HepG2 (cell line): Measurements from ENCODE around the gene LMAN2L. TPM values are rescaled to one million over a fixed set of nuclear protein-coding genes. Genes with fewer than 3 reads are reported as not detected.

Experiments
- CREB3 ChIP-seq: sonication (generic); formaldehyde crosslinking; IDR thresholded peaks from 2 replicates; pipeline ENCODE4 v1.5.0; 2020; ENCODE audit warnings: missing genetic modification reagents
- DMTF1 ChIP-seq: sonication (generic); formaldehyde crosslinking; IDR thresholded peaks from 2 replicates; pipeline ENCODE4 v1.4.0; 2020; ENCODE audit warnings: mild to moderate bottlenecking, missing genetic modification reagents
- DZIP1 ChIP-seq: sonication (generic); formaldehyde crosslinking; IDR thresholded peaks from 2 replicates; pipeline ENCODE4 v1.5.0; 2020; ENCODE audit warnings: mild to moderate bottlenecking, missing genetic modification reagents
- HNRNPUL1 ChIP-seq: fragments of 200-400 bp; formaldehyde crosslinking; IDR thresholded peaks from 2 replicates; pipeline ENCODE4 v1.6.1; 2017; ENCODE audit warnings: low read depth, mild to moderate bottlenecking, low read length, moderate library complexity
- HOXA7 ChIP-seq: sonication (generic); formaldehyde crosslinking; IDR thresholded peaks from 2 replicates; pipeline ENCODE4 v1.8.1; 2022; ENCODE audit warnings: mild to moderate bottlenecking, missing genetic modification reagents, moderate library complexity
- PRDM10 ChIP-seq: sonication (generic); formaldehyde crosslinking; IDR thresholded peaks from 2 replicates; pipeline ENCODE4 v1.4.0; 2020; ENCODE audit warnings: low read depth, missing genetic modification reagents
- REL ChIP-seq: sonication (generic); formaldehyde crosslinking; conservative IDR thresholded peaks from 2 replicates; pipeline ENCODE4 v1.8.0; 2022; ENCODE audit warnings: mild to moderate bottlenecking, missing genetic modification reagents, moderate library complexity
- RFXAP ChIP-seq: sonication (generic); formaldehyde crosslinking; IDR thresholded peaks from 2 replicates; pipeline ENCODE4 v1.4.0; 2020; ENCODE audit warnings: missing genetic modification reagents, borderline replicate concordance
- SOX13 ChIP-seq, 3 experiments: fragments of 450-650 bp in 1 of 3; sonication (generic) in 1 of 3; formaldehyde crosslinking in 1 of 3; IDR thresholded peaks in 2 of 3; conservative IDR thresholded peaks in 1 of 3; 2 replicates each; pipeline versions ENCODE4 v1.5.0 to v1.6.1; 2016 to 2020; ENCODE audit warnings: antibody characterized with exemption in 1 of 3, mild to moderate bottlenecking in 1 of 3, missing compliant biosample characterization in 1 of 3, missing genetic modification reagents in 1 of 3, moderate library complexity in 1 of 3
- ZBTB25 ChIP-seq: IDR thresholded peaks from 2 replicates; pipeline ENCODE4 v1.6.1; 2018; ENCODE audit warnings: missing genetic modification reagents
- ZNF225 ChIP-seq: sonication (generic); formaldehyde crosslinking; IDR thresholded peaks from 2 replicates; pipeline ENCODE4 v1.4.0; 2020; ENCODE audit warnings: mild to moderate bottlenecking, missing genetic modification reagents
- ZNF232 ChIP-seq: sonication (generic); formaldehyde crosslinking; IDR thresholded peaks from 2 replicates; pipeline ENCODE4 v1.4.0; 2020; ENCODE audit warnings: missing genetic modification reagents, borderline replicate concordance
- ZNF414 ChIP-seq: sonication (generic); formaldehyde crosslinking; IDR thresholded peaks from 2 replicates; pipeline ENCODE4 v1.5.0; 2020; ENCODE audit warnings: missing genetic modification reagents
- ZNF607 ChIP-seq: sonication (generic); formaldehyde crosslinking; IDR thresholded peaks from 2 replicates; pipeline ENCODE4 v1.5.1; 2020; ENCODE audit warnings: missing genetic modification reagents, mild to moderate bottlenecking, borderline replicate concordance
- polyA plus RNA-seq, 8 experiments: library from polyadenylated mRNA; depleted of rRNA in 3 of 8; stranded (reverse) in 7 of 8; unstranded in 1 of 8; fragments of >200 nt; fragmentation: Illumina TruSeq in 4 of 8; extraction: Trizol in 4 of 8; gene quantifications; 2 replicates each; pipeline versions ENCODE4 v1.2.1 to v1.2.3, GENCODE V29; 2011 to 2016; ENCODE audit warnings: low read depth in 4 of 8, missing spikeins in 1 of 8, mixed read lengths in 1 of 8; ENCODE audit not compliant: insufficient read depth in 1 of 8
- total RNA-seq, 5 experiments: library from RNA; depleted of rRNA; stranded (reverse); fragments of >200 nt; fragmentation: Illumina TruSeq; extraction: Trizol; gene quantifications; 2 replicates each; pipeline ENCODE4 v1.2.3, GENCODE V29; 2016; ENCODE audit warnings: low read depth in 1 of 5

LMAN2L gene
- total and polyA plus RNA-seq, 2 of the 13 experiments (the other 11 are each of a cell fraction or from before 2014, with no cell fraction given), result 39.1 to 57.9 TPM

GRCh38 chr2:96760986-96761832 lies 21.3 kb upstream of the LMAN2L start (continued):
- no peak for TF ChIP-seq ZNF607 (CRISPR knock-in tag)
- peak; percentile 75 for TF ChIP-seq ZNF414 (CRISPR knock-in tag)
- TF ChIP-seq SOX13 (IDR thresholded peaks at IDR 0.05), result peak; percentile 3; the same call in 1 of the 2 replicates
- no peak; a peak in 1 of 4 replicates for TF ChIP-seq SOX13 (CRISPR knock-in tag; conservative IDR thresholded peaks at IDR 0.05 in 1 of 2, IDR thresholded peaks at IDR 0.05 in 1 of 2)
- TF ChIP-seq HNRNPUL1, result no peak
- peak; percentile 85; the same call in 1 of the 2 replicates for TF ChIP-seq ZNF232
- no peak for TF ChIP-seq DZIP1 (CRISPR knock-in tag)
- no peak for TF ChIP-seq PRDM10 (CRISPR knock-in tag)
- 0 out of 2 replicates have a peak, but pooled peaks have one; percentile 58 for TF ChIP-seq REL (CRISPR knock-in tag)
- no peak for TF ChIP-seq HOXA7 (CRISPR knock-in tag)
- TF ChIP-seq CREB3 (CRISPR knock-in tag), result 0 out of 2 replicates have a peak, but pooled peaks have one; percentile 51
- 0 out of 2 replicates have a peak, but pooled peaks have one; percentile 63 for TF ChIP-seq RFXAP (CRISPR knock-in tag)
- TF ChIP-seq ZNF225 (CRISPR knock-in tag), result peak; percentile 89
- TF ChIP-seq ZBTB25, result peak; percentile 55; the same call in 1 of the 2 replicates
- no peak for TF ChIP-seq DMTF1 (CRISPR knock-in tag)
